Ammon's horn (tissue), 1 donor: Measurements from ENCODE around the gene MCRIP2.
"Not testable (repeated sequence)": the region's sequence is repeated elsewhere in the genome, so short reads cannot be mapped to it uniquely, and the experiment has no call there.

Source experiments
- DNase-seq: peaks from one replicate; pipeline ENCODE4 v3.0.0-alpha.2; 2016; ENCODE audit warnings: low spot score

MCRIP2 gene, protein sequence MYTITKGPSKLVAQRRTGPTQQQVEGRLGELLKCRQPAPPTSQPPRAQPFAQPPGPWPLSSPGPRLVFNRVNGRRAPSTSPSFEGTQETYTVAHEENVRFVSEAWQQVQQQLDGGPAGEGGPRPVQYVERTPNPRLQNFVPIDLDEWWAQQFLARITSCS

DNA sequence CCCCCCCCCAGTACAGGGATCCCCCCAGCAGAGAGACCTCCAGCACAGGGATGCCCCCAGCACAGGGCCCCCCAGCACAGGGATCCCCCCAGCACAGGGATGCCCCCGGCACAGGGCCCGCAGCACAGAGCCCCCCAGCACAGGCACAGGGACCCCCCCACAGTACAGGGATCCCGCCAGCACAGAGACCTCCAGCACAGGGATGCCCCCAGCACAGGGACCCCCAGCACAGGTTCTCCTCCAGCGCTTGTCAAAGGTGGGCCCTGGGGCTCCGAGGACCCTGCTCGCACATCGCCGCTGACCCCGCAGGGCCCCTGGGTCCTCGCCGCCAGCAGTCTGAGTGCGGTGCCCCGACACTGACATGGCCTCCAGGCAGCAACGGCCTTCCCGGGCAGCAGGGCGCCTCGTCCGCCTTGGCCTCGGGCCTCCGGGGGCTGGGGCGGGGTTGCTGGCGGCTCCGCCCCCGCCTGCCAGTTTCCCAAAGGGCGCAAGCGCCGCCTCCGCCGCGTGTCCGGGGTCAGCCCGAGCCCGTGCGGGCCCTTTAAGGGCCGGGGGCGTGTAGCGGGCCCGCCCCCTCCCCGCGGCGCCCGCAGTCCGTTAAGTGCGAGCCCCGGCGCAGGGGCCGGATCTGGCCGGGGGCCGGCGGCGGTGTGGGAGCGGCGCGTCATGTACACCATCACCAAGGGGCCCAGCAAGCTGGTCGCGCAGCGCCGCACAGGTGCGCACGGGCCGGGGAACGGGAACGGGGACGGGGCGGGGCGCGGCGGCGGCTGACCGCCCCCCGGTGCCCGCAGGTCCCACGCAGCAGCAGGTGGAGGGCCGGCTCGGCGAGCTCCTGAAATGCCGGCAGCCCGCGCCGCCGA lies at the start of gene MCRIP2:
Gene MCRIP2, plus strand, starts transcription at position 503 of the 863 bp plus-strand sequence. Its CDS starts 164 bp downstream, at position 667.
- DNase-seq, result peak; percentile 81

DNA sequence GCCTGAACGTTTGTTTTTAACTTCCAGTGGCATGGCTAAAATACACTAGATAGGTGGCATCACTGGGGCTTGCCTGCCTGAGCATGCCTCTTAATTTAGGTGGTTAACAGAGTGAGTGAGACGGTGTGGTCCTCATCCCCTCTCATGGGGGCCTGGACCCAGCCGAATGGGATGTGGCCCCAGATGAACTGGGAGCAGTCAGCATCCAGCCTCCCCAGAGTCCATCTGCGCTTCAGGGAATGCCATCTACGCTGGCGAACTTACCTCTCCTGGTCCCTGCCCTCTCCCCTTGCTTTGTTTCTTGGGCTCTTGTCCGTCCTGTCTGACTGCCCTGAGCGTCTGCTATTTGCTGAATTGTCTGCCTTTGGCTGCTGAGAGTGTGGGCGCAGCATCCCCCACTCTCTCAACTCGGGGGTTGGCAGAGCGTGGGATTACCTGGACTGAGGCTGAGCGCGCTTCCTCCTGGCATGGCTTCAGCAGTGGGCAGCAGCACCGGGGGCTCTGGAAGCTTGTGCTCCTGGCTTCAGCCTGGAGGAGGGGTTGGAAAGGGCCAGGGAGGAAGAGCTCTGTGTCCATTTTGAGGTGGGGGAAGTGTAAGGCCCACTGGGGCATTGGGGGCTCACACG lies 49.6 kb upstream of the MCRIP2 start:
- DNase-seq, result no peak

DNA sequence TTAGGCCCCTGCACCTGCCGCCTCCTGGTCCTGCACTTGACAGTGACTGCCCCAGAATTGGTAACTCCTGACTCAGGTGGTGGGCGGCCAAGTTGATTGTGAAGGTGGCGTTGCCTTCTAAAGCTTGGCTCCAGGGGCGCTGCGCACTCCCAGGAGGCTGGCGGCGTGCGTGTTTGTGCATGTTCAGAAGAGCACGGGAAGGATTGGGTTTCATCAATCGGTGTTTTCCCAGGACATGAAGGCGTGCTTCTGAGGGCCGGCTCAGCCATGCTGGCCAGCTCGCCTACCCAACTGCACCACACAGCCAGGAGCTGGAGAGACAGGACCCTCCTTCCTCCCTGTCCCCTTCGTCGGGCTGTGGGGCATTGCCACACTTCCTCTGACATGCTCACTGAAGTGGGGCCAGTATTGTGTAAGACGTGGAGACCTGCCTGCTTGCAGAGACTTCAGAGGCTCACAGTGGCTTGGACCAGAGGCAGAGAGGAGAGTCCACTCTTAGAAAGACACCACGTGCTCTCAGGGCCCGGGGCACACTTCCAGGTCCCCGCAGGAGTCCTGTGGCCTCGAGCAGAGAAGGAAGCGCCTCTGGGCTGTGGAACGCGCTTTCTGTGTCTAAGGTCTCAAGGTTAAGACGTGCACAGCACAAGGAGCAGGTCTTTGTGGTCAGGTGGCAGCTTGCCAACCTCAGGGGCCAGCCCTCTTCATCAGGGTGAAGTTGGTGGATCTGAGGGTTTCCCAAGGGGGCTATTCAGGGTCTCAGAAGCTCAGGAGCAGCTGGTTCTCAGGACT lies 48.9 kb upstream of the MCRIP2 start:
- peak; percentile 77 for DNase-seq

DNA sequence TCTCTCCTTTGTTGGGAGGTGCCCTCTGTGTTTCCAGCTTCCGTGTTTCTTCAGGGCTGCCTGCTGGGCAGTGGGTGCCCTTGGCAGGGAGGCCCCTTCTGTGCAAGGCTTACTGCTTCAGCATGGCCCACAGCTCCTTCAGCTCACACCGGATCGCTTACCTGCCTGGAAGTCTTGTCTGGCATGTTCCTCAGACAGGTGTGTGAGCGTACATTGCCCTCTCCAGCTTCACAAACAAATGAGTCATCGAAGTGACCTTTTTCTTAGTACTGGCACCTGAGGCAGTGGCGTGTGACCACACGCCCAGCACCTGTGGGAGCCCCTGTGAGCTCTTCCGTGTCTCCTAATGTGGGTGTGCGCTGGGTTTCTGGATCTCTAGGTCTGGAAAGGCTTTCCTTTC lies 48.2 kb upstream of the MCRIP2 start:
- DNase-seq, result no peak

DNA sequence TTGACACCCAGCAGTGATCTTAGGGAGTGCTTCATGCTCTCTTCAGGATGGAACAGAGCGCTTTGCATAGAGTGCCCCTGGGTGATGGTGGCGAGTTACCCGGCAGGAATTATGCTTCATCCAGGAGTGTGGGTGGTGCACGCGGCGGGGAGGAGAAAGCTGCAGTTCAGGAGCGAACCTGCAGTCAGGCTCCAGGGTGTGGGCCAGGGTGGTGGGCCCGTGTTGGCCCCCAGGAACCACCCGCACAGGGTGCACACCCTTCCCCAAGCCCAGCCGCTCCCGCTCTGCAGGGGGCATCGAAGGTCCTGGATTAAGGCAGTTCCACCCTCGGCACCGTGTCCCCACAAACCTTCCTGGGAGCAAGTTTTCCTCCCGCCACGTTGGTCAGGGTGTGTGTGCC lies 47.8 kb upstream of the MCRIP2 start:
- DNase-seq, result no peak

DNA sequence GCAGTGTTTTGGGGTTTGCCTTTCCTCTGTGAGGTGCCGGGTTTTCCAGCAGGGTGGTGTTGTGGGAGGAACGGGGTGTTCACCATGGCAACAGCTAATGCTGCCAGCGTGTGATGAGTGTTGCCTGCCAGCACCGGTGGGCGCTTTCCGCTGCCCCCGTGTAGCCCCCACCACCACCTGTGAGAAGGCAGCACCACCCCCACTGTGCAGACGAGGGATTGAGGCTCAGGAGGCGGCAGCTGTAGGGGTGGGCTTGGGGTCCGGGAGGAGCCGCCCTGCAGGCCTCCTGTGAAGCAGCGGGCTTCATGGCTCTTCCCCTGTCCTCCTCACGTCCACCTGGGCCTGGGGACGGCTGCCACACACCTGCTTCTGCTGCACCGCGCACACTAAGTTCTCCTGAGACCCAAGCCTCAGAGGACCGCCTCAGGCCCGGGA lies 46.5 kb upstream of the MCRIP2 start:
- no peak for DNase-seq

DNA sequence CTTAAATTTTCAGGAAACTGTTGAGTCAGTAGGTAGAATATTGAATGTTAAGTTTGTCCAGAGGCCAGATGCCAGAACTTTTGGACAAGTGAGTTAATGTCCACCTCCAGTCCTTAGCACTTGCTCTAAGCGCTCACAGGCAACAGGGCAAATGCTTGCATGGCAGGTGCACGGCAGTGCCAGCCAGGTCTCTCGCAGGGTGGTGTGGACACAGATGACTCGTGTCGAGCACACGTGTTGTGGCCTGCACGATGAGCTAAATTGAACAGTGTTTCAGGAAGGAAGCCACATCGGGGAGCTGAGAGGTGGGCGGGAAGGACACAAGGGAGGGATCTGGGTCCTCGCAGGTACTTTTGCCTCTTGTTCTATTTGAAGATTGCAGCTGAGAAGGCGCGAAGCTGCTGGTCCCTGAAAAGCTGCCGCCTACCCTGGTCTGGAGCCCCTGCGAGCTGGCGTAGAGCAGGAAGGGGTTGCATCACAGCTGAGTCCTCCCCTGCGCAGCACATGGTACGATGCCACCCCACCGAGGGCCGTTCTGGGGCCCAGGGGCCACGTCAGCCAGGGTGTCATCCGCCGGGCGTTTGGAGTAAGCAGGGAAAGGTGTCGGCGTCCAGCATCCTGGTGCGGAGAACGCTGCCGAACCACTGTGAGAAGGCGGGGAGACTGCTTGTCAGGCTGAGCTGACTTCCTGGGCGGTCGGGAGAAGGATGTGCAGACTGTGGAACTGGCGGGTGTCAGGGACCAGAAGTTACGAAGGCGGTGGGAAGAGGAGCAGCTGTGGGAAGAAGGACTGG lies 45.5 kb upstream of the MCRIP2 start:
- peak; percentile 65 for DNase-seq

DNA sequence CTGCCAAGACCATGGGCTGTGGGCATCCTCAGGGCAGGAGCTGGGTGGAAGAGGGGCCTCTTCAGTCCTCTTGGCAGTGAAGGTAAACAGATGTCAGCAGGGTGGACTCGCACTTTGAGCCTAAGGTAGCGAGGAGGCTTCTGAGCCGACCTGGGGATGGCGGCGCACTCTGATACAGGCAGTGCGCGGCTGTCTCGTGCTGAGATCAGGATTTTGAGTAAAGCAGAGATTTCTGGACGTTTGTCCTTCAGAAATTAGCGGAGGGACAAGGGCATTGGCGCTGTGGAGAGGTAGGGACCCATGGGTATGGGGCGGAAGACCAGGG lies 44.9 kb upstream of the MCRIP2 start:
- no peak for DNase-seq

DNA sequence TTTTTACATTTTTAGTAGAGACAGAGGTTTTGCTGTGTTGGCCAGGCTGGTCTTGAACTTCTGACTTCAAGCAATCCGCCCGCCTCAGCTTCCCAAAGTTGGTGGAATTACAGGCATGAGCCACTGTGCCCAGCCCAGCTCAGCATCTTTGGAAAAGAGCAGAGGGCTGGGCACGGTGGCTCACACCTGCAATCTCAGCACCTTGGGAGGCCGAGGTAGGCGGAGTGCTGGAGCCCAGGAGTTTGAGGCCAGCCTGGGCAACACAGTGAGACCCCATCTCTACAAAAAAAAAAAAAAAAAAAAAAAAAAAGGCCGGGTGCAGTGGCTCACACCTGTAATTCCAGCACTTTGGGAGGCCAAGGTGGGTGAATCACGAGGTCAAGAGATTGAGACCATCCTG lies 44.0 kb upstream of the MCRIP2 start:
- not testable (repeated sequence) for DNase-seq

DNA sequence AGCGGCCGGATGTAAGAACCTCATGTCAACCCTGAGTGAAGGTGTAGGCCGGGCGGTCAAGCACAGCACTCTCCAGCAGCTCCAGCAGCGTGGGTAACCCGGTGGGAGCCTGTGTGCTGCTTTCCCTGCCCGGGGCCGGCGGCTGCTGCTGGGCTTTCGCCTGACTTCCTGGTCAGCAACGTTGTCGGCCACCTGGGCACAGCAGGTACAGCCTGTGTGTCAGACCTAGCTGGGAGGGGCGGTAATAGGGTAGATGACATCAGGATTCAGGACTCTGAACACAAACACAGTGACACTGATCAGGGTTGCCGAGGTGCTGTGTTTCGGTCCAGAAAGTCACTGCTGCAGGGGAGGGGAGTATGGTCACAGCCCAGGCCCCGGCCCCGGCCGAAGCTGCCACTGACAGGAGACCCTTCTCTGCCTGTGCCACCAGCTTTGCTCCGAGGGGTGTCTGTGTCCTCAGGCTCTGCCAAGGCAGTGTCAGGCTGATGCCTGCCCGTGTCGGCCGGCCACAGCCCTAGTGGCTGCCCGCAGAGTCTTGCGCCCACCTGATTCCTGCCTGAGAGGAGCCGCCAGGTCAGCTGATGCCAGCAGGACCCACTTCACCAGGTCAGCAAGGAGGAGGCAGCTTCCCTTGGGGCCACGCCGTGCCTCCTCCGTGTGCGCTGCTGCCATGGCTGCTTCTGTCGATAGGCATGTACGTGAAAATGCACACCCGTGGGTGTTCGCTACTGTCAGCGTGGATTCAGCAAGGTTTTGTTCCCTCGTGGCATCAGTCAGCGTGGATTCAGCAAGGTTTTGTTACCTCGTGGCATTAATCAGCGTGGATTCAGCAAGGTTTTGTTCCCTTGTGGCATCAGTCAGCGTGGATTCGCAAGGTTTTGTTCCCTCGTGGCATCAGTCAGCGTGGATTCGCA lies 42.5 kb upstream of the MCRIP2 start:
- DNase-seq, result no peak

DNA sequence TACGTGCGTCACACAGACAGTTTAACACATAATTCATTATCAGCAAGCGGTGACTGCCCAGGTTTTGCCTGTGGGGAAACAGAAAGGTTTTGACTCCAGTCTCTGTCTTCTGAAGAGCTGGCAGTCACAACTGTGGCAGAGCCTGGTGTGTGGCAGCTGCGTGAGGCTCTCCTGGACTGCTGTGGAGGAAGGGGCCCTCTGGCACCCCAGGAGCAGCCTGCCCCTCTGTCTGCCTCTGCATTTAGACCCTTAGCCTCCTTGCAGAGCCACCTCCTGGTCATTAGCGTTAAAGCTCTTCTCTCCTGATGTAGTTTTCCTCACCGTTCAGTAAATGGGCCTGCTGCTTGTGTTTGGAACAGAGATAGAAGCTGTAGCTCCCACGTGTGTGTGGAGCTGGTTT lies 40.8 kb upstream of the MCRIP2 start:
- DNase-seq, result no peak

DNA sequence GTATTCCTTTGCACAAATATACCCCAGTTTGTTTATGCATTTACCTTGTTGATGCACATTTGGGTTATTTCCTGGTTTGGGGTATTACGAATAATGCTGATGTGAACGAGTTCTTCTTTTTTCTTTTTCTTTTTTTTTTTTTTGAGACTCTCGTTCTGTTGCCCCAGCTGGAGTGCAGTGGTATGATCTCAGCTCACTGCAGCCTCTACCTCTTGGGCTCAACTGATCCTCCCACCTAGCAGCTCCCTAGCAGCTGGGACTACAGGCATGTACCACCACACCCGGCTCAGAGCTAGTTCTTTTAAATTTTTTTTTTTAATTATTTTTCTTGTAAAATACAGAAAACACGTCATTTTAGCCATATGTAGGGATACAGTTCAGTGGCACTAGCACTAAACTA lies 37.7 kb upstream of the MCRIP2 start:
- DNase-seq, result no peak

DNA sequence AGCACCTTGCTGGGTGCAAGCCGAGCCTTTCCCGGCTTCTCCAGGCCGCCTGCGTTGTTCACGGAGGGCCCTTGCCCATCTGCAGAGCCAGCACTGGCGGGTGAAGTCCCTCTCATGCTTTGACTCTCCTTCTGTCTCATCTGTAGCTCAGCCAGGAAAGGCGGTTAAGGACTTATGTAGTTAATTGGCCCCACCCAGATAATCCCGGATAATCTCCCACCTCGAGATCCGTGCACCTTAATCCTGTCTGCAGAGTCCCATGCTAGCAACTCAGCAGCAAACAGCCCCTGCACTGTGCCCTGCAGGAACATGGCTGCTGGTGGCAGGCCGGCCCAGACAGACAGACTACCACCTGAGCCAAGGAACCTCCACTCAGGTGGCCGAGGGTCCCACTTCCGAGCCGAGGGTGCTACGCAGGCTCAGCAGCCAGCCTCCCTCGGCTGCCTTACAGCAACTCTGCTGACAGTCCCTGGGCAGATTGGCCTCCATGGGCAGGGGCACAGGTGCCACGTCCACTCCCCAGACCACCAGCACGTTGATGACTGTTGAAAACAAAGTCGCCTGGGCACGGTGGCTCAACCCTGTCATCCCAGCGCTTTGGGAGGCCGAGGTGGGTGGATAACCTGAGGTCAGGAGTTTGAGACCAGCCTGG lies 34.8 kb upstream of the MCRIP2 start:
- no peak for DNase-seq

DNA sequence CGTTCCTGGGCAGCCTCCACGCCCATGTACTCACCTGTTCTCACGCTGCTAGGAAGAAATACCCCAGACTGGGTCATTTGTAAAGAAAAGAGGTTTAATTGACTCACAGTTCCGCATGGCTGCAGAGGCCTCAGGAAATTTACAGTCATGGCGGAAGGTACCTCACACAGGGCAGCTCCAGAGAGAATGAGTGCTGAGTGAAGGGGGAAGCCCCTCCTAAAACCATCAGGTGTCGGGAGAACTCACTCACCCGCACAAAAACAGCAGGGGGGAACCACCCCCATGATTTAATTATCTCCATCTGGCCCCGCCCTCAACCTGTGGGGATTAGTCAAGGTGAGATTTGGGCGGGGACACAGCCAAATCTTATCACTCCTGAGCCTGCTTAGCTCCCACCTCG lies 33.6 kb upstream of the MCRIP2 start:
- DNase-seq, result no peak

DNA sequence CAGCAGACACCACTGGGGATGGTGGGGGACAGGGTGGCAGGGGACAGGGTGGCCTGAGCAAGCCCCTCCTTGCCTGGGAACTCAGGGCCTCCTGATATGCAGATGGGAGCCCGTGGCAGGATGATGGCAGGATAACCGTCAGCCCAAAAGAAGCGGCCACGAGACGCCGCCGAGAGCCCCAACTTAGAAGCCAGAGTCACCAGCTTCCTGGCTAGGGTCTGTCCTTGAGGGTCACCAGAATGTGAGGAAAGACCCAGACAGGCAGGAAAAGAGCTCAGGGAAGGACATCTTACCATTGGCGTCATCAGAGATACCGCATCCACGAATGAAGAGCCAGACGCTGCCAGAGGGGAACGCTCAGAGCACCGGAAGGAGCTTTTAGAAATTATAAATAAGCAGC lies 32.3 kb upstream of the MCRIP2 start:
- DNase-seq, result no peak

DNA sequence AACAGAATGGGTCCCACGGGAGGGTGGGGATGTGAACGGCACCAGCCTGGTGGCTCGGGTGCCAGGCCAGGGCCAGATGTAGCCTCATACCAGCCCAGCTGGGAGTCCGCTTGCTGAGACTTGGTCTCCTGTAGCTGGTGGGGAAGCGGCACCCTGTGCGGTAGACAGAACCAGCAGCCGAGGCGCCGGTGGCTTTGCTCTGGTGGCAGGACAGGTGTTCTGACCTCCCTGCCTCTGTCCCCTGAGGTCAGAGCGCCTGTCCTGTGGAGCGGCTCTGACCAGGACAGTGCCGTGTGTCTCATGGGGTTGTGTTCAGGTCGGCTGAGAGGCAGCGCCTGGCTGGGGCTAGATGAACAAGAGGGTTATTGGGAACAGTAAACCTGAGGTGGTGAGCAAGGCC lies 31.6 kb upstream of the MCRIP2 start:
- no peak for DNase-seq

DNA sequence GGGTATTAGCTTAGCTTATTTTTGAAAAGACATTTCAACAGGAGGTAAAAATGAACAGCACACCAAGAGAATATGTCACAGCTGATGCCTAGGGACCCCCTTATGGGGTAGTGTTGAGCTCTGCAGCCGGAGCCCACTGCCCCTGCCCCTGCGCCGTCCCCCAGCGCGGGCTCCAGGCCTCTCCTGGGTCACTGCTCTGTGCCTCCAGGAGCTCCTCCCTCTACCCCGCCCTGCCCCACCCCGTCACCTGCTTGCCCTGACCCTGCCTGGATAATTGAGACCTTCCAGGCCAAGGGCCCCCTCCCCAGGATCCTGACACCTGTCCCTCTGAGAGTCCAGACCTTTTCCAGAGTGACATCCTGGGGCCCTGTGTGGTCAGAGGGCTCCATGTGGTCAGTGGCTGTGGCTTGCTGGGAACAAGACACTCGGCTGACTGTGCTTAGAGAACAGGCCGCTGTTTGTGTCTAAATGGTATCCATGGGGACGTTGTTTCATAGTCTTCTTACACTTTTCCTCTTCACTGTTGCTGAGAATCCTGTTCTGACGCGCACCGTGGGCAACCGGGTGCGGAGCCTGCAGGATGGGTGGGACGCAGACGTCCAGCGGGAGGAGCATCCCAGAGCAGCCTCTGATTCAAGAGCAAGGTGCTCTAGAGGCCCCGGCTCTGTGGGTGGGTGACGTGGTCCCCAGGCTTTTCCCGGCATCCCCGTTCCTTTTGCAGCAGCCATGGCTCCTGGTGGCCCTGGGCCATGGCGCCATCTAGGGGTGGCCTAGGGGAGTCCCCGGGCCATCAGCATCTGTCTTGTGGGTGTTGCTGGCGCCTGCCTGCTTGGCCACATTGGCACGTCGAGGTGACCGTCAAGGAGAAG lies 30.9 kb upstream of the MCRIP2 start:
- peak; percentile 76 for DNase-seq

DNA sequence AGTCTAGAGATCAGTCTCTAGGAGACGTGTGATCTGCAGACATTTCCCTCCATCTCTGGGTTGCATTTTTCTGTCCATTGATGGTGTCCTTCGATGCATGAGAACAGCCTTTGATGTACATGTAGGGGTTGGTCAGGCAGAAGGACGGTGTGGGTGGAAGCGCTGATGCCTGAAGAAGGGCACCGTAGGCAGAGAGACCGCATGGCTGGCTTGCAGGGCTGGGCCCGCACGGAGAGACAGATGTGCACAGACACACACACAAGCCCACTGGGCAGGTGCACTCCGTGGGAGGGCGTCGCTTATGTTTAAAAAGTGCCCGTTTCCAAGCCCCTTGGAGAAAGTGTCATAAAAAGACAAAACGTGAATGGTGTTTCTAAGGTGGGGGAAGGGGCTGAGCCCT lies 26.5 kb upstream of the MCRIP2 start:
- no peak for DNase-seq
